HEK293T (cell line): ENCODE results near the gene ZNF296.
"Not testable (repeated sequence)": the region's sequence is repeated elsewhere in the genome, so short reads cannot be mapped to it uniquely, and the experiment has no call there.

ENCODE experiments used
- CTCF ChIA-PET: fragments of 350-600 bp; formaldehyde crosslinking; extraction: SDS; loops from one replicate; lab custom pipeline; 2021; ENCODE audit warnings: antibody characterized with exemption, inconsistent platforms; lab: Yijun Ruan, JAX
- POLR2A ChIA-PET: fragments of 350-600 bp; formaldehyde crosslinking; extraction: SDS; loops from one replicate; lab custom pipeline; 2020; ENCODE audit warnings: antibody characterized with exemption, inconsistent platforms; lab: Yijun Ruan, JAX
- DNase-seq: peaks from one replicate; pipeline ENCODE4 v3.0.0; 2012; ENCODE audit warnings: mixed read lengths; ENCODE audit errors: extremely low spot score
- ARNT ChIP-seq: fragments of 450-650 bp; IDR thresholded peaks from 2 replicates; pipeline ENCODE4 v1.6.1; 2017; ENCODE audit warnings: mild to moderate bottlenecking
- BHLHE40 ChIP-seq: fragments of 450-650 bp; IDR thresholded peaks from 2 replicates; pipeline ENCODE4 v1.6.1; 2016; ENCODE audit warnings: mild to moderate bottlenecking, moderate library complexity, borderline replicate concordance
- CTBP1 ChIP-seq: fragments of 450-650 bp; IDR thresholded peaks from 2 replicates; pipeline ENCODE4 v1.6.1; 2016; ENCODE audit warnings: borderline replicate concordance
- ELF4 ChIP-seq: fragments of 450-650 bp; IDR thresholded peaks from 2 replicates; pipeline ENCODE4 v1.6.1; 2017; ENCODE audit warnings: antibody characterized with exemption
- FOXA1 ChIP-seq: fragments of 450-650 bp; IDR thresholded peaks from 2 replicates; pipeline ENCODE4 v1.6.1; 2016; ENCODE audit warnings: mild to moderate bottlenecking
- FOXK2 ChIP-seq: fragments of 450-650 bp; IDR thresholded peaks from 2 replicates; pipeline ENCODE4 v1.6.1; 2016; ENCODE audit warnings: mild to moderate bottlenecking
- FOXM1 ChIP-seq: fragments of 450-650 bp; IDR thresholded peaks from 2 replicates; pipeline ENCODE4 v1.6.1; 2017; ENCODE audit warnings: mild to moderate bottlenecking, borderline replicate concordance
- HDGF ChIP-seq: fragments of 450-650 bp; IDR thresholded peaks from 2 replicates; pipeline ENCODE4 v1.6.1; 2017; ENCODE audit warnings: antibody characterized with exemption, borderline replicate concordance
- L3MBTL2 ChIP-seq: fragments of 450-650 bp; conservative IDR thresholded peaks from 2 replicates; pipeline ENCODE4 v1.6.1; 2016; ENCODE audit warnings: mild to moderate bottlenecking
- LEF1 ChIP-seq: fragments of 450-650 bp; IDR thresholded peaks from 2 replicates; pipeline ENCODE4 v1.6.1; 2017; ENCODE audit warnings: mild to moderate bottlenecking, borderline replicate concordance
- NFRKB ChIP-seq: fragments of 450-650 bp; IDR thresholded peaks from 2 replicates; pipeline ENCODE4 v1.6.1; 2016; ENCODE audit warnings: mild to moderate bottlenecking, moderate library complexity
- PKNOX1 ChIP-seq: fragments of 450-650 bp; IDR thresholded peaks from 2 replicates; pipeline ENCODE4 v1.6.1; 2016
- SP1 ChIP-seq: fragments of 450-650 bp; IDR thresholded peaks from 2 replicates; pipeline ENCODE4 v1.6.1; 2017
- SUZ12 ChIP-seq: fragments of 450-650 bp; IDR thresholded peaks from 2 replicates; pipeline ENCODE4 v1.6.1; 2016; ENCODE audit warnings: mild to moderate bottlenecking
- TARDBP ChIP-seq: fragments of 450-650 bp; IDR thresholded peaks from 2 replicates; pipeline ENCODE4 v1.6.1; 2016
- ZNF384 ChIP-seq: fragments of 450-650 bp; IDR thresholded peaks from 2 replicates; pipeline ENCODE4 v1.6.1; 2016

ZNF296 gene

DNA sequence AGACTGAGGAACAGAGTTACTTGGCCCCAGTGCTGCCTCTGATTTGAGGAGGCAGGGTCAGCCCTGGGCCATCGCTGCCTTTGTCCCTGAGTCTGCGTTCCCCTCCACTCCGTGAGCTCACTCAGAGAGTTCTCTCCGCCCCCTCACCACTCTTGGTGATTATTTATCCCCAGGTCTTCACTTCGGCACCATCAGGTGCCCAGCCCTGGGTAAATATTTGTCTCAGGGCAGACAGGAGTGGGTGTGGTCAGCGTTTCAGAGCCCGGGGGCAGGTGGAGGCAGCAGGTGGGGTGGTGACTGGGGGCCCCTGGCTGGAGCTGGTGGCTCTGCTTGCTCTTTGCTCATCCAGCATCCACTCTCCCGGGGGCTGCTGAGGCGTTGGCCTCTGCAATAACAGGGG, 37.4 kb upstream of the ZNF296 start:
- POLR2A ChIA-PET: interaction anchor here (0.8 to 1.4 kb wide), 2 partner anchors 21 to 74 kb away, joined by 3 to 4 read pairs; partner anchors contain the start of gene PPP1R37
- TF ChIP-seq PKNOX1 (no peak), FOXK2 (no peak), FOXM1 (no peak), ZNF384 (no peak)
- CTCF ChIA-PET: interaction anchor here (1.6 kb wide), 1 partner anchor 12 kb away, joined by 7 read pairs; no protein-coding TSS in a partner anchor
- no peak for DNase-seq

DNA sequence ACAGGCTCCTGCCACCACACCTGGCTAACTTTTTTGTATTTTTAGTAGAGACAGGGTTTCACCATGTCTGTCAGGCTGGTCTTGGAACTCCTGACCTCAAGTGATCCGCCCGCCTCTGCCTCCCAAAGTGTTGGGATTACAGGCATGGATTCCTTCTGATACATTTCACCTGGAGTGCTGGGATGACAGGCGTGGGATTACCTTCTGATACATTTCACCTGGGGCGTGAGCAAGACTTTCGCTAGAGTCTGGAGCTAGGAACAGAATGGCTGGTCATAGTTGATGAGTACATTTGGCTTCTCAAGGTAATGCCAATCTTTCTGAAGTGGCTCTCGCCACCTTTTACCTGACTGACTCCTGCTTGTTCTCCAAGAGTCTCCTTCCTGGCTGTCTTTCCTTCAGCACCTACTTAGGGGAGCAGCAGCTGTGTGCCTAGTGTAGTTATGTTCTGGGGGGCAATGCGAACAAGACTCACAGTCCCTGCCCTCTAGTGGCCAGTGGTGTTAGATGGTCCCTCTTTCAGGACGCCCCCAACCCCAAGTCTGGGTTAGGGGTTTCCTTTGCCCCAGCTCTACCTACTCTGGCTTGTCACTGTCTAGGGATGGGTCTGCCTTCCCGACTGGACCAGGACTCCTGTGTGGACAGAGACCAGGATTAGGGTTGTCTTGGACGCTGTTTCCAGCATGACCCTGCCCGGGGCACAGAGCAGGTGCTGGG, 36.0 kb upstream of the ZNF296 start:
- no peak for DNase-seq
- POLR2A ChIA-PET: interaction anchor here (1.1 kb wide), 1 partner anchor 14 kb away, joined by 4 read pairs; no protein-coding TSS in a partner anchor
- CTCF ChIA-PET: interaction anchor here (0.9 to 1.6 kb wide), 2 partner anchors 13 to 54 kb away, joined by 3 to 7 read pairs; no protein-coding TSS in a partner anchor
- TF ChIP-seq HDGF: no peak
- no peak for TF ChIP-seq ZNF384
- TF ChIP-seq LEF1: no peak
- no peak for TF ChIP-seq BHLHE40
- TF ChIP-seq SP1: no peak
- no peak for TF ChIP-seq FOXM1
- no peak for TF ChIP-seq PKNOX1
- TF ChIP-seq NFRKB: no peak
- TF ChIP-seq ARNT: no peak
- no peak for TF ChIP-seq FOXK2
- TF ChIP-seq SUZ12: no peak

DNA sequence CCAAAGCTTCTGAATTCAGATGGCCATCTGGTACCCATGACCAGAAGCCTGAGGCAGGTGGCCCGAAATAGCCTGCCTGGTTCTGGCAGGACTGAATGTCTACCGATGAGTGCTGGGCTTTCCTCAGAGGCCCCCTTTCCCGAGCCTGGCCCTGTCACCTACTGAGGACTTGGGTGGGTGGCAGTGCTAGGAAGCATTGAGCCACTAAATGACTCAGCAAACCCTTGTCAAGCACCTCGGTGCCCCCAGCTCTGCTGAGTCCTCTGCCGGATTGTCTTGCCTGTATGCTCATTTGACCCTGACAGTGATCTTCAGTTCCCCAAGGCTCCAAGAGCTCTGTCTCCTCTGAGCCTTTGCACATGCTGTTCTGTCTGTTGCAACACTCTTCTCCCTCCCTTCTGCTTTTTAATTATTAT, 34.6 kb upstream of the ZNF296 start:
- TF ChIP-seq L3MBTL2 (no peak), ELF4 (no peak), ZNF384 (no peak), TARDBP (no peak), FOXA1 (no peak), CTBP1 (no peak), SUZ12 (no peak), FOXK2 (no peak), PKNOX1 (no peak), NFRKB (no peak)
- ChIA-PET POLR2A (no interaction called here), CTCF (interaction anchor here (0.6 kb wide), 1 partner anchor 19 kb away, joined by 5 read pairs; no protein-coding TSS in a partner anchor)
- DNase-seq: no peak

DNA sequence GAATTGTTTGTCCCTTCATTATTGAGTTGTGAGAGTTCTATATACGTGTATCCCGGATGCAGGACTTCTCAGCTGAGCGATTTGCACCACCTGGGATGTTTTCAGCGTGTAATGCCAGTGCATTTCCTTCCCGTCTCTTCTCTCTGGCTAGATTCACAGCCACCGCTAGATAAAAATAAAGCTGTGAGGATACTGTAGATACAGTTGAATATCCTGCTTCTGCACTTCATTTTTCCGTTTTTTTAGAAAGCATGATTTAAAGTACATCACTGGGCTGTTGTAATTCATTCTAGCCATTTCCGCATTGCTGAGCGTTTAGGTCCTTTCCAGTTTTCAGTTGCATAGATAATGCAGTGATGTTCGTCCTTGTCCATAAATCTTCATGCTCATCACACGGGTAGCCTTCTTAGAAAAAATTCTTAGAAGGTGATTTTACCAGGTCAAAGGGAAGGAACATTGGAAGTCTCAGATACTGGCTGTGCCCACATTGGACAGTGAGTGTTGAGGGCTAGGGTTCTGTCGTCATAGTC, 31.4 kb upstream of the ZNF296 start:
- CTCF ChIA-PET: no interaction called here

GRCh38 chr19:45106363-45106762, 30.1 kb upstream of the ZNF296 start:
- DNase-seq, POLR2A ChIA-PET: not testable (repeated sequence)
- CTCF ChIA-PET: interaction anchor here (1.2 kb wide), 1 partner anchor 17 kb away, joined by 4 read pairs; no protein-coding TSS in a partner anchor

More for the DNA sequence above, 31.4 kb upstream of the ZNF296 start:
- TF ChIP-seq TARDBP: no peak
- TF ChIP-seq HDGF: no peak
- no peak for TF ChIP-seq BHLHE40
- no peak for TF ChIP-seq FOXM1
- TF ChIP-seq FOXA1: no peak
- TF ChIP-seq LEF1: no peak
- no peak for TF ChIP-seq NFRKB
- TF ChIP-seq L3MBTL2: no peak
- no peak for TF ChIP-seq SUZ12
- TF ChIP-seq CTBP1: no peak
- no peak for DNase-seq
- POLR2A ChIA-PET: no interaction called here

DNA sequence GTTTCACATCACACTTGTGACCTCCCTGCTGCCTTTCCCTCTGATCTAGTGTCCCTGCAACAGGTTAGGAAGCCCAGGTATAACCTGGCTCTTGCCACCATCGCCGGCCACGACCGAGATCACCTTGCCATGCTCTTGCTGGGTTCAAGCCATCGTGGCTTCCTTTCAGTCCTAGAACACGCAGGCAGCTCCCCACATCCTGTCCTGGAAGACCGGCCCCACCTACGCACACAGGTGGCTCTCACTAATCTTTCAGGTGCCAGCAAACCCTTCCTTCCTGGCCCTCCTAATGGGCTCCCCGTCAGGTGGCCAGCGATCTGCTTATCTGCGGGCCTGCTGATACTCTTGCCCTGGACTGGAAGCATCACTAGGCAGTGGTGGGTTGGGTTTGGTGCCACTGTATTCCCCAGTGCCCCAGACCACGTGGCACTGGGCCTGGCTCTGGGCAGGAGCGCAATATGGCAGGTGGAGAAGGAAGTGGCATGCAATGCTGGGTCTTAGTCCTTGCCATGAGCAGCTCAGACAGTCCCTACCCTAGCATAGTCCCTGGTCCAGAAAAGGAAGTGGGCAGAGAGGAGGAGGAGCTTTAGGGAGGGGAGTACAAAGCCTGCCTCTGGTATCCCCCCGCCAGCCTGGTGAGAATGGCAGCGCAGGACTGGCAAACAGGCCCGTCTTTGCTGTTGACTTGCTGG, 28.5 kb upstream of the ZNF296 start:
- POLR2A ChIA-PET: no interaction called here
- TF ChIP-seq SP1 (no peak), ZNF384 (no peak), FOXA1 (no peak), SUZ12 (no peak), BHLHE40 (no peak), CTBP1 (no peak), HDGF (no peak), LEF1 (no peak), FOXM1 (no peak), NFRKB (no peak), TARDBP (no peak), ARNT (no peak), PKNOX1 (no peak)
- no peak for DNase-seq
- CTCF ChIA-PET: no interaction called here
